SU-DHL-6 (cell line): Measurements from ENCODE around the gene PLCE1.

Source experiments
- H2AFZ ChIP-seq: fragments of 200-600 bp; sonication (generic); 2 replicates; pipeline ENCODE4 v1.6.1; 2014; ENCODE audit warnings: low read depth, mild to moderate bottlenecking, moderate library complexity, mixed read lengths, antibody characterized with exemption, low read length; ENCODE audit not compliant: severe bottlenecking
- H3F3A ChIP-seq: fragments of 200-600 bp; shearing (Covaris generic); 2 replicates; pipeline ENCODE4 v1.6.0; 2016; ENCODE audit warnings: antibody characterized with exemption, mild to moderate bottlenecking; ENCODE audit not compliant: insufficient read depth
- H3K27ac ChIP-seq: fragments of 200-600 bp; sonication (generic); 2 replicates; pipeline ENCODE4 v1.5.1; 2016; ENCODE audit warnings: low read depth, mild to moderate bottlenecking, low read length, moderate library complexity, mixed read lengths
- H3K27me3 ChIP-seq: fragments of 200-600 bp; sonication (generic), shearing (Covaris generic); 2 replicates; pipeline ENCODE4 v1.6.0; 2014; ENCODE audit warnings: mild to moderate bottlenecking, low read length
- H3K36me3 ChIP-seq: fragments of 200-600 bp; sonication (generic); 2 replicates; pipeline ENCODE4 v1.6.1; 2014; ENCODE audit warnings: mild to moderate bottlenecking, low read length, mixed read lengths
- H3K4me2 ChIP-seq: fragments of 300-600, 200-600 bp; shearing (Covaris generic), sonication (generic); 2 replicates; pipeline ENCODE4 v1.6.0; 2014; ENCODE audit warnings: low read length, low read depth, mild to moderate bottlenecking; ENCODE audit not compliant: poor library complexity, severe bottlenecking
- H3K4me3 ChIP-seq: fragments of 200-600 bp; sonication (generic); 2 replicates; pipeline ENCODE4 v1.5.1; 2014; ENCODE audit warnings: antibody characterized with exemption, low read length, mild to moderate bottlenecking, mixed read lengths; ENCODE audit not compliant: insufficient read depth, poor library complexity, severe bottlenecking
- H3K79me2 ChIP-seq: fragments of 200-600 bp; sonication (generic); 2 replicates; pipeline ENCODE4 v1.6.1; 2014; ENCODE audit warnings: mild to moderate bottlenecking, low read length, moderate library complexity; ENCODE audit not compliant: insufficient read depth
- H3K9ac ChIP-seq: fragments of 200-600 bp; sonication (generic); 2 replicates; pipeline ENCODE4 v1.7.0; 2014; ENCODE audit warnings: mild to moderate bottlenecking, low read length
- H3K9me2 ChIP-seq: fragments of 200-600 bp; sonication (generic); replicated peaks from 2 replicates; pipeline ENCODE4 v1.6.1; 2014; ENCODE audit warnings: low read length; ENCODE audit not compliant: insufficient read depth
- H3K9me3 ChIP-seq: fragments of 200-600 bp; sonication (generic); 2 replicates; pipeline ENCODE4 v1.6.1; 2014; ENCODE audit warnings: low read length, mixed read lengths; ENCODE audit not compliant: insufficient read depth
- H4K20me1 ChIP-seq: fragments of 200-600 bp; sonication (generic); 2 replicates; pipeline ENCODE4 v1.6.1; 2014; ENCODE audit warnings: low read depth, mild to moderate bottlenecking, antibody characterized with exemption, low read length, moderate library complexity, mixed read lengths
- EZH2phosphoT487 ChIP-seq: fragments of 200-600 bp; sonication (generic), shearing (Covaris generic); conservative IDR thresholded peaks from 2 replicates; pipeline ENCODE4 v1.6.1; 2018; ENCODE audit warnings: mild to moderate bottlenecking, antibody characterized with exemption, low read length, moderate library complexity, mixed read lengths
- TF ChIP-seq, protein P1 (sequence below): fragments of 200-600 bp; sonication (generic); IDR thresholded peaks from one replicate; pipeline ENCODE4 v1.5.1; 2017; ENCODE audit warnings: antibody characterized with exemption, mild to moderate bottlenecking, low read length, moderate library complexity; ENCODE audit not compliant: insufficient read depth, poor library complexity, severe bottlenecking

Gene PLCE1

DNA sequence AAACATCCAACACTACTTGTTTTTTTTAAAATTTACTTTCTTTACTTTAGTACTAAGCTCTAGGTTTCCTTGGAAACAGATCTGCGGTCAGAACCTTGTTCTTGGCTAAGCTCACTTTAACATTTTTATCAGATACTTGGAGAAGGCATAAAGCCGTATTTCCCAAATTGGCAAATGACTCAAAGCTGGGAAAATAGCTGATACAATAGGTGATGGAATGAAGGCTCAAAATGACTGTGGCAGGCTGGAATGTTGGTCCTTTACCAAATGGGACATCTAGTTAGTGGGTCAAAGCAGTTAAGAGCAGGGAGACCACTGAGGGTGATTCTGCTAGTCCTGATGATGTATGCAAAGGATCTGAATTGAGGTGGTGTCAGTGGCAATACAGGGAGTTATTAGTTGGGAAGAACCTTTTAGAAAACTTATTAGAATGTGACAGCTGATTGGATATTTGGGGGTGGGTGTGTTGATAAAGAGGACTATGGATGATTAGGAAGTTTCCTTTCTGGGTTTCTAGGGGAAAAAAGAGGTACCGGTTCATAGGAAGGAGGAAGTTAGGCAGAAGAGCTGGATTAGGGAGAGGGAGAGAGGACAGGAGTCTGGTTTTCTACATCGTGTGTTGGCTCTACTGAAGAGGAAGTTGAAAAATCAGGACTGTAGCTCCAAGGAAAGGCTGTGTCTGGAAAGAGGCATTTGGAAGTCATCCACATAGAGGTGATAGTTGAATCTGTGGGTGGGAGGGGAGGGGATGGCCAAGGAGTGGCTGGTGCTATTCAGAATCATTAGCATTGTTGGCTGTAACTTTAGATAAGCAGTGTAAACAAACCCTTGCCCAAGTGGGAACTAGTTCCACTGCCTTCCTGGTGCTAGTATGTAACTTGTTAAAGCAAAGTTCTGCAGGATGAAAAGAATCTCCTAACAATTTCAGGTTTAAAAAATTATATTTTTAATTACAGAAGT lies 13.1 kb downstream of the PLCE1 start:
- Histone ChIP-seq H2AFZ (no peak overlapping the region), H3F3A (no peaks in the 10 kb centered on the region), H4K20me1 (no peaks in the 10 kb centered on the region), H3K36me3 (no peaks in the 10 kb centered on the region), H3K27me3 (no peaks in the 10 kb centered on the region; the same call in 1 of the 2 replicates), H3K4me3 (no peak overlapping the region), H3K9me3 (no peaks in the 10 kb centered on the region), H3K9ac (no peak overlapping the region), H3K4me2 (no peak overlapping the region), H3K79me2 (no peaks in the 10 kb centered on the region), H3K27ac (no peak overlapping the region), H3K9me2 (no peaks in the 10 kb centered on the region)
- TF ChIP-seq EZH2phosphoT487, result no peak

DNA sequence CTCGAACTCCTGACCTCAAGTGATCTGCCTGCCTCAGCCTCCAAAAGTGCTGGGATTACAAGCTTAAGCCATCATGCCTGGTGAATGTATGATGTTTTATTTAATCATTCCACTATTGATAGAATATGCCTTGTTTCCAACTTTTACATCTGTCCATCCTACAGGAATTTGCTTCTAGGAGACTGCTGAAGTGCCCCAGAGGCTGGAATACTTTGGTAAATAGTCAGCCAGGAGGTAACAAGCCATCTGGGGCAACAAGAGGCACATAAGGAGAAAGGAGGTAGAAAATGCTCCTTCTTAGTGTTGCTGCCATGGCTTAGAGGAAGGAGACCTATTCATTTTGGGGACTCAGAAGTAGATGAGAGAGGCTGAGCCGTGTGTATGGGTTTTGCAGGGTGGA lies 14.8 kb downstream of the PLCE1 start:
- Histone ChIP-seq H3K79me2 (no peaks in the 10 kb centered on the region), H3K4me2 (no peak overlapping the region), H3K36me3 (no peaks in the 10 kb centered on the region), H3F3A (no peaks in the 10 kb centered on the region), H3K4me3 (no peak overlapping the region), H3K9me2 (no peaks in the 10 kb centered on the region), H4K20me1 (no peaks in the 10 kb centered on the region), H3K27me3 (no peaks in the 10 kb centered on the region; the same call in 1 of the 2 replicates), H3K9ac (no peak overlapping the region), H2AFZ (no peak overlapping the region), H3K9me3 (no peaks in the 10 kb centered on the region), H3K27ac (no peak overlapping the region)
- TF ChIP-seq, protein P1, sequence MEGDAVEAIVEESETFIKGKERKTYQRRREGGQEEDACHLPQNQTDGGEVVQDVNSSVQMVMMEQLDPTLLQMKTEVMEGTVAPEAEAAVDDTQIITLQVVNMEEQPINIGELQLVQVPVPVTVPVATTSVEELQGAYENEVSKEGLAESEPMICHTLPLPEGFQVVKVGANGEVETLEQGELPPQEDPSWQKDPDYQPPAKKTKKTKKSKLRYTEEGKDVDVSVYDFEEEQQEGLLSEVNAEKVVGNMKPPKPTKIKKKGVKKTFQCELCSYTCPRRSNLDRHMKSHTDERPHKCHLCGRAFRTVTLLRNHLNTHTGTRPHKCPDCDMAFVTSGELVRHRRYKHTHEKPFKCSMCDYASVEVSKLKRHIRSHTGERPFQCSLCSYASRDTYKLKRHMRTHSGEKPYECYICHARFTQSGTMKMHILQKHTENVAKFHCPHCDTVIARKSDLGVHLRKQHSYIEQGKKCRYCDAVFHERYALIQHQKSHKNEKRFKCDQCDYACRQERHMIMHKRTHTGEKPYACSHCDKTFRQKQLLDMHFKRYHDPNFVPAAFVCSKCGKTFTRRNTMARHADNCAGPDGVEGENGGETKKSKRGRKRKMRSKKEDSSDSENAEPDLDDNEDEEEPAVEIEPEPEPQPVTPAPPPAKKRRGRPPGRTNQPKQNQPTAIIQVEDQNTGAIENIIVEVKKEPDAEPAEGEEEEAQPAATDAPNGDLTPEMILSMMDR, result no peak
- no peak for TF ChIP-seq EZH2phosphoT487

DNA sequence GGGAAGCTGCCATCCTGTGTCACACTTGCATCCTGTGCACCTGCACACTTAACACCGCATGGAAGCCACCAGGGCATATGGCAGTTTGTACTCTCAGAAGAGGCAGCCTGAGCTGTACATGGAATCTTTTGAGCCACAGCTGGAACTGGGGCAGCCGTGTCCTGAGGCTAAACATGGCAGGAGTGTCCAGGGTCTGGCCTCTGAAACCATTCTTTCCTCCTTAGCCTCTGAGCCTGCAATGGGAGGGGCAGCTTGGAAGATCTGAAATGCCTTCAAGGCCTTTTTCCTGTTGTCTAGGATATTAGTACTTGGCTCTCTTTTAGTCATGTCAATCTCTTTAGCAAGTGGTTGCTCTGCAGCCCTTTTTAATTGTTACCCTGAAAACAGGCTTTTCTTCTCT lies 16.4 kb downstream of the PLCE1 start:
- no peaks in the 10 kb centered on the region for H3K36me3 ChIP-seq
- H3K4me2 ChIP-seq, result no peak overlapping the region
- no peak for TF ChIP-seq EZH2phosphoT487
- TF ChIP-seq, protein P1, result no peak
- H3K4me3 ChIP-seq, result no peak overlapping the region
- no peaks in the 10 kb centered on the region for H3F3A ChIP-seq
- no peaks in the 10 kb centered on the region; the same call in 1 of the 2 replicates for H3K27me3 ChIP-seq
- H3K9ac ChIP-seq, result no peak overlapping the region
- H3K9me3 ChIP-seq, result no peaks in the 10 kb centered on the region
- H3K79me2 ChIP-seq, result no peaks in the 10 kb centered on the region
- no peak overlapping the region for H3K27ac ChIP-seq
- H3K9me2 ChIP-seq, result no peaks in the 10 kb centered on the region
- no peak overlapping the region for H2AFZ ChIP-seq
- H4K20me1 ChIP-seq, result no peaks in the 10 kb centered on the region

DNA sequence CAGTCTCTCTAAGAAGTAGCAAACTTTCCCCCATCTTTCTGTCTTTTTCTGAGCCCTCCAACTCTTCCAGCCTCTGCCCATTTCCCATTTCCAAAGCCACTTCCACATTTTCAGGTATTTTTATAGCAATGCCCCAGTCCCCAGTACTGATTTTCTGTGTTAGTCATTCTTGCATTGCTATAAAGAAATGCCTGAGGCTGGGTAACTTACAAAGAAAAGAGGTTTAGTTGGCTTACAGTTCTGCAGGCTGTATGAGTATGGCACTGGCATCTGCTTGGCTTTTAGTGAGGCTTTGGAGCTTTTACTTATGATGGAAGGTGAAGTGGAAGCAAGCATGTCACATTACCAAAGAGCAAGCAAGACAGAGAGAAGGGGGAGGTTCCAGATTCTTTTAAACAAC lies 17.2 kb downstream of the PLCE1 start:
- Histone ChIP-seq H4K20me1 (no peaks in the 10 kb centered on the region), H2AFZ (no peak overlapping the region)
- TF ChIP-seq, protein P1, result no peak
- TF ChIP-seq EZH2phosphoT487, result no peak

More for the DNA sequence above, 17.2 kb downstream of the PLCE1 start:
- Histone ChIP-seq H3K27ac (no peak overlapping the region), H3K9me2 (no peaks in the 10 kb centered on the region), H3K9me3 (no peaks in the 10 kb centered on the region), H3F3A (no peaks in the 10 kb centered on the region), H3K79me2 (no peaks in the 10 kb centered on the region), H3K9ac (no peak overlapping the region), H3K27me3 (no peaks in the 10 kb centered on the region; the same call in 1 of the 2 replicates), H3K4me3 (no peak overlapping the region), H3K36me3 (no peaks in the 10 kb centered on the region), H3K4me2 (no peak overlapping the region)
